HPDE6-E6E7 (cell line): Measurements from ENCODE around the gene SETD4.
"Not testable (repeated sequence)": the region's sequence is repeated elsewhere in the genome, so short reads cannot be mapped to it uniquely, and the experiment has no call there.

ENCODE experiments used
- DNase-seq: peaks from one replicate; pipeline ENCODE4 v3.0.0; 2011; ENCODE audit warnings: missing footprints; ENCODE audit errors: extremely low spot score

SETD4 gene

DNA sequence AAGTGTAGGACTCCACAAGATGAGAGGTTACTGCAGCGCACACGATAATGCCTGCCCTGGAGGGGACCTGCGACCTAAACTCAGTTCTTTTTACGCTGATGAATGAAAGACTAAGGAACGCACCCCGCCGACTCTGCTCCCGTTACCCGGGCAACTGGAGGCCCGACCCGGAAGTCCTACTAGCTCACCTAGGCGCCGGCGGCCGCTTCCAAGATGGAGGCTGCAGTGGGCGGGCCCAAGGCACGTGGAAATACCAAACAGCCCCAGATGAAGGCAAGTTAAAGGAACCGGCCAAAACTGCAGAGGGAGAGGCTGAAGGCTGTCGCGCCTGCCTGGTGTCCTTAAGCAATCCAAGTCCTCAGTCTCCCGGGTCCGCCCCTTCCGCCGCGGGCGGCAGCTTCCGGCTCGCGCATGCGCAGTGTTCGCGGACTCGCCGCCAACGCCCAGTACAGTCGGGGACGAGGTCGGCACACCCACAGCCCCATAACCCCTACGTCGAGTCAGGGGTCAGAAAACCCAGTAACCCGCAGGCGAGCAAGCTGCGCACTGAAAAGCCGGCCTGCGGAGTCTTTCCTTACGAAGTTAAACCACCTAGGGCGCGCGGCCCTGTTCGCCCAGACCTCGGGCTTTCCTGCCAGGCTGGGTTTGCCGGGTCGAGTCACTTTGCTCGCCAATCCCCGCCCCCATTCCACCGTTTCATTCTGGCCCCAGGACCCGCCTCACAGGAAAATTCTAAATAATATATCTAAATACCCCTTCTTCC, at the start of gene SETD4:
SETD4 (minus strand) TSS at position 368 of the 763 bp plus-strand sequence. CDS start 1,638 bp downstream, outside the sequence.
- DNase-seq = peak; percentile 90

DNA sequence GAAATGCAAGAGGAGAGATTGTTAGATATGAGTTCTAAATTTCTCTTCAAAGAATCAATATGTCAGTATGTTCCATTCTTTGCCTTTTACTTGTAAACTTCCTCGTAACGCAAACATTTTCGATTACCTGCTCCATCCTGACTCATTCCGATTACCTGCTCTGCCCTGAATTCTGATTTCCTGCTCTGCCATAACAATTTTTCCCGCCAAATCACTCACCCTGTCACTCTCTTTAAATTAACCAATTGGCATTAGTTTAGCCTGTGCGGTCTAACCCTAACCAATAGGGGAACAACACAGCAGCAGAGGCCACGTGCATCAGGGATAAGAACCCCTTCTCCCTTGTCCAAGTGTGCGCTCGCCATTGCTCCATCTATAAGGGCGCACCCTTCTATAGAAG, 49.5 kb upstream of the SETD4 start:
- DNase-seq = no peak

GRCh38 chr21:36105327-36105842, 45.1 kb upstream of the SETD4 start:
- no peak for DNase-seq

GRCh38 chr21:36104317-36105300, 44.3 kb upstream of the SETD4 start:
- no peak for DNase-seq

- DNase-seq = no peak
These were observed 43.1 kb upstream of the SETD4 start for GRCh38 chr21:36103434-36103833.

DNA sequence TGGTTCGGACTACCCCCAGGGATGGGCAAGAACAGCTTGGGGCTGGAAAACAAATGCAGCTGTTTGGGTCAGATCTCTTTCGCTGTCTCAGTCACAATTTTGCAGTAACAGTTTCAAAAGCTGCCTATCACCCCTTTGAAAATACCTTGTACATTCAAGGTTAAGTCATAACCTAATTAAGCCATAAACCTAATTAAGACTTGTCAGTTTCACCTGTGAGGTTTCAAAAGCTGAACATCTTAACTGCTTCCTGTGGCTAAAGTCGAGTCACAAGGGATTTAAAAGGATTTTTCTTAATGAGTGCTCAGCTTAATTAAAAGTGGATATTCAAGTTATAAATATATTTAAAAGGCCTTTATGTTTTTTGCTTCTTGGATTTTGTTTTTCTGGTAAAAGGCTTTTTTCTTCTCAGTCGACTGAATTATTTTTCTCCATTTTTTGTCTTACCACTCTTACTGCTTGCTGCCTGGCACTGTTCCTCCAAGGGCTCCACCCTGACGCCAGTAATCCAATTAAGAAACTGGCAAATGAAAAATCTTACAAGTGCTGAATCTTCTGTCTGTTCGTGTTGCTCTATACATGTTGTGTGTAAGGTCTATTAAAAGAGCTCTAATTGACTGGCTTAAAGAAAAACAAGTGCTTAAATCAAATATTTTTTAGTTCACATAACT, 40.8 kb upstream of the SETD4 start:
- DNase-seq = no peak

GRCh38 chr21:36099695-36100211, 39.4 kb upstream of the SETD4 start:
- not testable (repeated sequence) for DNase-seq

DNA sequence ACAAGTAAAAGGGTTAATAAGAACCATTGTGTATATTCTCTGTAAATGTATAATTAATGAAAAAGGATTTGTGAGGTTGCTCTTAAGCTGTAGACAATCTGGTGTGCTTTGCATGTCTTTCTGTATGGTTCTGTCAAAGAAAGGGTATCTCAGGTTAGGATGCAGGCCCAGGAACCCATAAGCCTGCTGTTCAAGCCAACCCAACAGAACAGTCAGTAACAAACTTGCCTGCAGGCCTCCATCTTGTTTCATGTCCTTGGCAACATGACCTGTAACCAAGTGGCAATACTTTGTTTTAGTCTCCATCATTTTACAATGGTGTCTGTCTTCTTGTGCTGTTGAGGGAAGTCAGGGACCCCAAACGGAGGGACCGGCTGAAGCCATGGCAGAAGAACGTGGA, 38.7 kb upstream of the SETD4 start:
- no peak for DNase-seq

DNA sequence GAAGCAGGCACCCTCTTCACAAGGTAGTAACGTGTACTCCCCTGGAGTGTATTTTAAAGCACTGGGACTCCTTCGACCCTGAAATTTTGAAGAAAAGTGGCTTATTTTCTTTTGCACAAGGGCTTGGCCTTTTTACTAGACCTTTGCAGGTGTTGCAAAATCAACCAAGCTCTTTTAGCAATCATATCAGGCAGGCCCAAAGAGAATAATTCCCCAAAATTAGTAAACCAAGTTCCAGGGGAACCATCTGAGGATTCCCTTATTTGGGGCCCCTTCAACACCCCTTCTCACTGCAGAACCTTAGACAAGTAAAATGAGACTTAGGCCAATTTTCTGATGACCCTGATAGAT, 37.8 kb upstream of the SETD4 start:
- no peak for DNase-seq

DNA sequence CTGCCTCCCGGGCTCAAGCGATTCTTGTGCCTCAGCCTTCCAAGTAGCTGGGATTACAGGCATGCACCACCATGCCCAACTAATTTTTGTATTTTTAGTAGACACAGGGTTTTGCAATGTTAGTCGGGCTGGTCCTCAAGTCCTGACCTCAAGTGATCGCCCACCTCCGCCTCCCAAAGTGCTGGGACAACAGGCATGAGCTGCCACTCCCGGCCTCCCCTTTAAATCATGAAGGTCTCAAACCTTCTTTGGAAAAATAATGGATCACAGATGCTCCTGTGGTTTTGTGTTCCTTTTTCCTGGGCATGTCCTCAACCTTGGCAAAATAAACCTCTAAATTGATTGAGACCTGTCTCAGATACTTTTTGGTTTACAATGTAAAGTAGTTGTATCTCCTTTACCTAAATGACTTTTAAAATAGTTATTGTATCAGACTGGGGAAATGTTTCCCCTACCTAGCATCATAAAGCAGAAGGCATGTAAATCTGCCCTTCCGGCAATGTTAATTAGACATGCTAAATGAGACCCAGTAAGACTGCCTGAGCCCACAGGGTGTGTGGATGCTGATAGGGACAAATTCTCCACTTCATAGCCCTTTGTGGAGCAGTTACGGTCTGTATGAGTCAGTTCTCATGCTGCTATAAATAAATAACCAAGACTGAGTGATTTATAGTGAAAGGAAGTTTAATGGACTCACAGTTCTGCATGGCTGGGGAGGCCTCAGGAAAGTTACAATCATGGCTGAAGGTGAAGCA, 37.3 kb upstream of the SETD4 start:
- no peak for DNase-seq

DNA sequence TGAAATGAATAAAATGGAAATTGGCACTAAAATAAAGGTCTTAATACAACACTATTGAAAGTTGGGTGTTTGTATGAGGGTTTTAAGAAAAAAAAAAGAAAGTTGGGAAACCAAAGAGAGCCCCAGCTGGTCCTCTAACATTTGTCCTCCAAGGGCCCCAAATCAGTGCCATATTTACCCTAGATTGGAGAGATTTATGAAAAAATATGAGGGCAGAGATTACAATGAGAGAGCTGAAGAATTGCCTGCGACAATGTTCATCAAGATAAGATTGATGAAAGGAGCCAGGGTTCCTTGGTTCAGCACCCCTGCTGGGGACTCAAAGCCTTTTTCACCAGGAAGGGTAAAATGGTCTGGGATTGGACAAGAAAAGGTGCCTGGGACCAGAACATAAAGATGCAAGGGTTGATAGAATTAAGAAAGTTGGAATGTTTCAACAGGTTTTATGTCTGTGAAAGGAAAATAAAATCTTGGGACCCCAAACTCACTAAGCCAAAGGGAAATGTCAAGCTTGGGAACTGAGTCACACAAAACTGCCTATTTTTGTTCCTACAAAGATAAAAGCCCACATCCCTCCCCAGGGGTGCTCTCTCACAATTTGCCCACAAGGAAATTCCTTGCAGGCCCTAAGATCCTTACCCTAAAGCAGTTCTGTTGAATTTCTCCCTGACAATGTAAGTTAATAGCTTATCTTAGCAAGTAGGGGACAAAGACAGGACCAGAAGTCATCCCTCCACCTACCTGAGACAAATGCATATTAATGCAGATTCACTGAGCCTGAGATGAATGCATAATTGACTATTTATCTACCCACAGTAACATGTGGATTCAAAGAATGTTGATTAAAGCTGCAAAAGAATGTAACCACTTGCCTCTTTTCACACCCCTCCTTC, 36.3 kb upstream of the SETD4 start:
- no peak for DNase-seq

DNA sequence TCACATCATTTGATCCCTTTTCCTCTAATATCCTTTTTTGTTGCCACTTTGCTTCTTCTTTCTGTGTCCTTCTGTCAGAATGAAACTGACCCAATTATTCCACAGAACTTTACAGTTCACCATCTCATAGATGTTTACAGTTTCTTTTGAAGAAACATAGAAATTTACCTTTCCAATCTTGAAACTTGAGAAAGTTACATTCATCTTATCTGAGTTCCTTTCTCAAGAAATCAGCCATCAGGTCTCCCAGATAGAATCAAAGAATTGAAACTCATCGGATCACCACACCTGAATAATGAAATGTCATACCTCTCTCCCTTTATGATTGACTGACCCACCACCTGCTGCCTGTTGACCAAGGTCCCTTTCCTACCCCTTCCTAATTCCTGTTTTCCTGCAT, 33.2 kb upstream of the SETD4 start:
- DNase-seq = no peak

- no peak for DNase-seq
These were observed 32.4 kb upstream of the SETD4 start for GRCh38 chr21:36092681-36093080.

GRCh38 chr21:36089946-36090345, 29.6 kb upstream of the SETD4 start:
- DNase-seq = peak; percentile 35

DNA sequence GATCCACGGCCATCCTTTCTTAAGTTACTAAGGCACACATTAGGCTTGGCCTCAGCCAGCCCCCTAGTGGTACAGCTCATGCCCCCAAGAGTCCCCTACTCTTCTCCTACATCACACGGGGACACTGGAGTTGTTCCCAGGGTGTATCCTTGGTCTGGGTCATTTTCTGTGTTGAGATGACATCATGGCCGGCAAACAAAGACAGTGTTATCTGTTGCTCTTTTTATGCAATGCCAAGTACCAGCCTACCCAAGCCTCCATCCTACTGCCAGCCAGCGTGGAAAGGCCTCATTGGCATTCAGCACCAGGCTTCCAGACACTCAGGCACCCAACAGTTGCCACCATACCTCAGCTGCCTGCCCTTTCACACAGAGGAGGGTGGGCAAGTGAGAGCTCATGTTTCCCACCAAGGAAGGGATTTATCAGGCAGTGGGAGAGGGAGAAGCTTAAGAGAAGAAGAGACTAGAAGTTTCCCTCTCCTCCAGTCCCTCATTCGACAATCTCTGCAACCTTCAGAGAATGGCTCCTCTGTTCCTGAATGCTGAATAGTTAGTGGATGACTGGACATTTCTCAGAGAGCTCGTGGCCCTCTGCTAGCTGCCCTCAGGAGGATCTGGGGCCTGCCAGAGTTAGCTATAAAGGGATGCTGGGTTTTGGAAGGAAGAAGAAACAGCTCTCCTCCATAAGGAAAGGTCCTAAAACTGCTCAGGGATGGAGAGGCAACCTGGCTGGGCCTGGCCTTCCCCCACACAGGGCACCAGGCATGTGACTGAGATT, 27.2 kb upstream of the SETD4 start:
- DNase-seq = no peak

DNA sequence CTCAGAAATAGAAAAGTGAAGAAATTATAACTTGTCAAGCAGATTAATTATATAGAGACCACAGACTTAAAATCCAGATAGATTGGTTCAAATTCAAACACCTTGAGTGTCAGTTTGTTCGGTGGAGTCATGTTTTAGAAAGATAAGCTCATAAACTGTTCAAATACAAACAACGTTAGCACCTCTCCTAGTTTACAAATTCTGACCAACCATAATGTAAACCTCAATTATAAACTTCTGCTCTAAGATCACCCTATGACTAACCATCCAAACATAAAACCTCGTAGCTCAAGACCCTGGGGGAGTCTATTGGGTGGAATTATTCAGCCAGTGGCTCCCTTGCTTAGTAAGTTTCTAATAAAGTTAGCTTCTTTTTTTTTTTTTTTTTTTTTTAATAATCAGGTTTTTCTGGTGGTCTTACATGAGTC, 21.9 kb upstream of the SETD4 start:
- no peak for DNase-seq

- peak; percentile 13 for DNase-seq
These were observed 20.1 kb upstream of the SETD4 start for GRCh38 chr21:36080386-36080785.

- DNase-seq = no peak
These were observed 19.3 kb upstream of the SETD4 start for GRCh38 chr21:36079671-36080070.

DNA sequence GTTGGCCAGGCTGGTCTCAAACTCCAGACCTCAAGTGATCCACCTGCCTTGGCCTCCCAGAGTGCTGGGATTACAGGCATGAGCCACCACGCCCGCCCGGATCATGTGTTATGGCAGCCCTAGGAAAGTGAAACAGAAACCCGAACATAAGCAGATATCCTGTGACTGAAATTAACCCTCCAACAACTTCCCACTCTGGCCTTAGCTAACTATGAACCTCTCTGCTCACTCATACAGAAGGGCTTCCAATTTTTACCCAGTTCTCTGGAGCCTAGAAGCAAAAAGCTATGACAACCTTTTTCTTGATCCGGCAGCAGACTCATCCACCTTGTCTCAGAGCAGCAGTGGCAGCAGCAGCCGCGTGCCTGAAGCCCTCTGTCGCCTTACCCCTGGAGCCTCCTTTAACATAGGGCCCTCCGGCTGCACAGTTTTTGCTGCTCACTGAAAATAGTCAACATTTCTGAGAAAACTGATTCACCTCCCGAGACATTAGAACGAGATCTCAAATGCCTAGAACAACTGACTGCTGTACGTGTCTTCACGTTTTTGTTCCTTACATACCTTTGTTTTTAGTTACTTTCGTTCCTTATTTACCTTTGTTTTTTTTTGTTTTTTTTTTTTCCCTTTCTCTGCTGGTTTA, 18.8 kb upstream of the SETD4 start:
- DNase-seq = no peak
